IMR-90 (cell line): ENCODE data around the gene TENM4. TPM values are rescaled to one million over a fixed set of nuclear protein-coding genes. Genes with fewer than 3 reads are reported as not detected.

Experiments used
- ATAC-seq: fragments of 200-7000 bp; cut with Tn5 transposase; 2 replicates; pipeline ENCODE4 v1.9.1; 2020; ENCODE audit warnings: low read depth, mild to moderate bottlenecking, moderate library complexity
- BruUV-seq: library from RNA; stranded (reverse); fragments of 400-500 nt; replicated peaks from 2 replicates; lab custom pipeline; 2021; lab: Mats Ljungman, UMichigan
- CTCF ChIA-PET: fragments of 300-600 bp; formaldehyde crosslinking; extraction: SDS; loops from one replicate; lab custom pipeline; 2021; ENCODE audit warnings: antibody characterized with exemption; lab: Yijun Ruan, JAX
- POLR2A ChIA-PET: fragments of 300-600 bp; sonication (Branson Sonifier 250); formaldehyde crosslinking; loops from one replicate; lab custom pipeline; 2022; ENCODE audit warnings: antibody characterized with exemption; ENCODE audit not compliant: unreplicated experiment; lab: Charles Lee
- DNase-seq: peaks from one replicate; pipeline ENCODE4 v3.0.0; 2013
- H2AFZ ChIP-seq: replicated peaks from 2 replicates; pipeline ENCODE3; 2013; ENCODE audit warnings: low read length, mild to moderate bottlenecking; ENCODE audit not compliant: poor library complexity
- H2AK5ac ChIP-seq: 2 replicates; pipeline ENCODE4 v1.6.1; 2013; ENCODE audit warnings: low read depth, low read length, inconsistent platforms
- H2AK9ac ChIP-seq: replicated peaks from 2 replicates; pipeline ENCODE3; 2013; ENCODE audit warnings: mild to moderate bottlenecking, low read depth, low read length, moderate library complexity; ENCODE audit not compliant: poor library complexity
- H2BK120ac ChIP-seq: 2 replicates; pipeline ENCODE4 v1.6.1; 2013; ENCODE audit warnings: low read depth, low read length, inconsistent platforms
- H2BK15ac ChIP-seq: 3 replicates; pipeline ENCODE4 v1.6.1; 2013; ENCODE audit warnings: low read depth, low read length, inconsistent platforms
- H2BK20ac ChIP-seq: 2 replicates; pipeline ENCODE4 v1.6.1; 2013; ENCODE audit warnings: low read depth, mild to moderate bottlenecking, inconsistent platforms, low read length, moderate library complexity
- H2BK5ac ChIP-seq: 2 replicates; pipeline ENCODE4 v1.6.1; 2013; ENCODE audit warnings: mild to moderate bottlenecking, low read depth, low read length, inconsistent platforms; ENCODE audit not compliant: poor library complexity, severe bottlenecking
- H3K14ac ChIP-seq: replicated peaks from 2 replicates; pipeline ENCODE4 v1.6.1; 2013; ENCODE audit warnings: low read depth, low read length, inconsistent platforms
- H3K18ac ChIP-seq: 2 replicates; pipeline ENCODE4 v1.6.1; 2013; ENCODE audit warnings: low read depth, low read length, control low read depth
- H3K23ac ChIP-seq: 2 replicates; pipeline ENCODE4 v1.6.1; 2013; ENCODE audit warnings: low read depth, low read length, inconsistent platforms
- H3K27ac ChIP-seq: 2 replicates; pipeline ENCODE4 v1.5.1; 2013; ENCODE audit warnings: mild to moderate bottlenecking, control low read depth, low read length; ENCODE audit not compliant: insufficient read depth
- H3K27me3 ChIP-seq: 2 replicates; pipeline ENCODE4 v1.6.1; 2013; ENCODE audit warnings: low read length; ENCODE audit not compliant: control insufficient read depth, insufficient read depth
- H3K36me3 ChIP-seq: 2 replicates; pipeline ENCODE4 v1.6.1; 2013; ENCODE audit warnings: low read length, mixed read lengths; ENCODE audit not compliant: control insufficient read depth, insufficient read depth
- H3K4ac ChIP-seq: 2 replicates; pipeline ENCODE4 v1.6.1; 2013; ENCODE audit warnings: low read depth, low read length, inconsistent platforms
- H3K4me1 ChIP-seq: 2 replicates; pipeline ENCODE4 v1.6.1; 2013; ENCODE audit warnings: low read length, mixed read lengths; ENCODE audit not compliant: control insufficient read depth, insufficient read depth
- H3K4me2 ChIP-seq: 2 replicates; pipeline ENCODE4 v1.6.1; 2013; ENCODE audit warnings: low read depth, mild to moderate bottlenecking, control low read depth, low read length, moderate library complexity
- H3K4me3 ChIP-seq: 2 replicates; pipeline ENCODE4 v1.5.1; 2013; ENCODE audit warnings: low read depth, mild to moderate bottlenecking, control low read depth, low read length, moderate library complexity; ENCODE audit not compliant: insufficient read depth
- H3K56ac ChIP-seq: 2 replicates; pipeline ENCODE4 v1.6.1; 2013; ENCODE audit warnings: low read length, inconsistent platforms; ENCODE audit not compliant: insufficient read depth; ENCODE audit errors: extremely low read depth
- H3K79me1 ChIP-seq, 2 experiments: 2 replicates each; pipeline ENCODE4 v1.6.1; 2013; ENCODE audit warnings: low read length in 2 of 2, inconsistent platforms in 1 of 2, low read depth in 1 of 2
- H3K9ac ChIP-seq: 2 replicates; pipeline ENCODE4 v1.6.1; 2013; ENCODE audit warnings: low read depth, low read length, control low read depth
- H3K9me1 ChIP-seq: 2 replicates; pipeline ENCODE4 v1.6.1; 2013; ENCODE audit warnings: low read length, inconsistent platforms; ENCODE audit not compliant: insufficient read depth
- H3K9me3 ChIP-seq: 2 replicates; pipeline ENCODE4 v1.6.1; 2013; ENCODE audit warnings: low read length; ENCODE audit not compliant: control insufficient read depth, insufficient read depth
- H4K20me1 ChIP-seq: 2 replicates; pipeline ENCODE4 v1.6.1; 2013; ENCODE audit warnings: low read length, inconsistent platforms; ENCODE audit not compliant: insufficient read depth
- H4K5ac ChIP-seq: 2 replicates; pipeline ENCODE4 v1.6.1; 2013; ENCODE audit warnings: mild to moderate bottlenecking, low read depth, low read length, control low read depth
- H4K8ac ChIP-seq, 2 experiments: 2 replicates each; pipeline ENCODE4 v1.6.1; 2013; ENCODE audit warnings: low read depth in 2 of 2, low read length in 2 of 2, control low read depth in 1 of 2, inconsistent platforms in 1 of 2
- H4K91ac ChIP-seq: 2 replicates; pipeline ENCODE4 v1.6.1; 2013; ENCODE audit warnings: low read depth, low read length, inconsistent platforms; ENCODE audit not compliant: insufficient read depth
- MAFK ChIP-seq: IDR thresholded peaks from 2 replicates; pipeline ENCODE4 v1.6.1; 2012; ENCODE audit warnings: low read depth, low read length, improper control_type of control experiment
- NFE2L2 ChIP-seq: fragments of 150-350 bp; IDR thresholded peaks from 2 replicates; pipeline ENCODE4 v1.6.1; 2016; ENCODE audit warnings: low read depth, mild to moderate bottlenecking, low read length
- POLR2A ChIP-seq: IDR thresholded peaks from 2 replicates; pipeline ENCODE4 v1.6.1; 2012; ENCODE audit warnings: mild to moderate bottlenecking, low read depth, low read length
- RCOR1 ChIP-seq: IDR thresholded peaks from 2 replicates; pipeline ENCODE4 v1.6.1; 2012; ENCODE audit warnings: mild to moderate bottlenecking, low read length, improper control_type of control experiment; ENCODE audit not compliant: insufficient replicate concordance
- RFX5 ChIP-seq: IDR thresholded peaks from 2 replicates; pipeline ENCODE4 v1.8.0; 2012; ENCODE audit warnings: low read depth, mild to moderate bottlenecking, low read length, moderate library complexity
- WGBS, 2 experiments: methylation state at CpG; one replicate each; pipeline versions ENCODE4 v1.1.5 to v1.1.7; 2013; ENCODE audit warnings: missing lambda C conversion rate in 2 of 2; ENCODE audit not compliant: insufficient read length in 1 of 2; ENCODE audit errors: extremely low coverage in 2 of 2; 5-methylcytosine and 5-hydroxymethylcytosine counted together
- dilution Hi-C: fragments of 300-500 bp; cut with HindIII; formaldehyde crosslinking; loops from one replicate; pipeline ENCODE4 v1.14.3; 2018; ENCODE audit warnings: low sequenced_read_pairs; ENCODE audit not compliant: unreplicated experiment
- in situ Hi-C: fragments of 300-500 bp; cut with MboI; formaldehyde crosslinking; loops from 3 replicates; pipeline ENCODE4 v1.14.3; 2019; ENCODE audit warnings: low sequenced_read_pairs, inconsistent platforms, mixed read lengths
- intact Hi-C: fragments of 100-400 bp; cut with micrococcal nuclease; formaldehyde crosslinking; loops from 2 replicates; pipeline ENCODE4 v1.10.0; 2022
- polyA plus RNA-seq, 3 experiments: library from polyadenylated mRNA; depleted of rRNA; stranded (reverse); fragments of >200 nt; gene quantifications; 2 replicates each; pipeline ENCODE4 v1.2.3, GENCODE V29; 2012; ENCODE audit warnings: low replicate concordance in 1 of 3
- total RNA-seq: library from RNA; depleted of rRNA; stranded (reverse); fragments of >200 nt; gene quantifications from 2 replicates; pipeline ENCODE4 v1.2.3, GENCODE V29; 2012
- TF ChIP-seq, protein P1 (sequence below): fragments of 150-350 bp; IDR thresholded peaks from 2 replicates; pipeline ENCODE4 v1.6.1; 2016; ENCODE audit warnings: low read depth, mild to moderate bottlenecking, low read length, moderate library complexity, borderline replicate concordance

The TENM4 gene
- total and polyA plus RNA-seq, 2 of the 4 experiments (the other 2 are of a cell fraction) = 7.4 to 9.0 TPM

DNA sequence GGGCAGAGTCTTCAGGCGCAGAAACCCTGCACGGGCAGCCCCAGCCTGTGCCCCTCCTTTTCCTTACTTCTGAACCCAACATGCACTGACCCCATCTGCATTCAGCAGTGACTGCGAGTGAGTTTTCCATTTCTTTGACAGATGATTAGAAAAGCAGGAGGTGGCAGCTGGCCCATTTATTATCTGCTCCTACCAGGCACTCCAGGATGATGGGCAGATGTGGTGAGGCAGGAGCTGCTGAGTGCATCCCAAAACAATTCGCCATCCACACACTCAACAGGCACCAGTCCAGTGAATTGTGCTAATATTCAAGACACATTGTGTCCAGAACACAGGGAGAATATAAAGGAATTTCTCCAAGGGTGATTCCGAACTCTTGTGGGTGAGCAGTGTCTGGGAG is 208.5 kb downstream of the TENM4 start:
- CTCF ChIA-PET = no interaction called here
- Histone ChIP-seq H4K5ac (no peak overlapping the region), H3K4me1 (peaks cover 9% of the 10 kb centered on the region), H3K14ac (no peak overlapping the region), H2AK5ac (no peak overlapping the region), H3K18ac (no peak overlapping the region), H4K8ac (no peak overlapping the region), H3K4me2 (no peak overlapping the region), H2AK9ac (peak overlapping the region; percentile 23), H3K4ac (no peak overlapping the region), H4K91ac (no peak overlapping the region), H3K79me1 (no peaks in the 10 kb centered on the region; a peak in 1 of 4 replicates), H2BK5ac (no peak overlapping the region), H3K4me3 (no peak overlapping the region), H3K36me3 (no peaks in the 10 kb centered on the region), H3K9me3 (no peaks in the 10 kb centered on the region), H4K20me1 (peaks cover 3% of the 10 kb centered on the region; the same call in 1 of the 2 replicates), H3K9me1 (peaks cover 9% of the 10 kb centered on the region; the same call in 1 of the 2 replicates), H3K23ac (no peak overlapping the region), H3K56ac (no peak overlapping the region), H3K27ac (no peak overlapping the region), H3K27me3 (no peaks in the 10 kb centered on the region), H3K9ac (no peak overlapping the region), H2AFZ (peak overlapping the region; percentile 18), H2BK20ac (no peak overlapping the region), H2BK15ac (no peak overlapping the region), H2BK120ac (no peak overlapping the region)
- DNase-seq (no peak), ATAC-seq (no peak)
- dilution Hi-C loops = no loop called here
- POLR2A ChIA-PET = no interaction called here
- intact Hi-C loops = loop anchor here (10.0 kb wide), 1 partner anchor 588 kb away; no protein-coding TSS in a partner anchor
- 92% methylated on average over 1 of the region's 5 CpGs; no CpG with 5 or more reads in 1 of the 2 experiments for WGBS, 2 experiments
- TF ChIP-seq POLR2A = no peak
- no peak for TF ChIP-seq NFE2L2
- TF ChIP-seq RFX5 = no peak
- TF ChIP-seq, protein P1, sequence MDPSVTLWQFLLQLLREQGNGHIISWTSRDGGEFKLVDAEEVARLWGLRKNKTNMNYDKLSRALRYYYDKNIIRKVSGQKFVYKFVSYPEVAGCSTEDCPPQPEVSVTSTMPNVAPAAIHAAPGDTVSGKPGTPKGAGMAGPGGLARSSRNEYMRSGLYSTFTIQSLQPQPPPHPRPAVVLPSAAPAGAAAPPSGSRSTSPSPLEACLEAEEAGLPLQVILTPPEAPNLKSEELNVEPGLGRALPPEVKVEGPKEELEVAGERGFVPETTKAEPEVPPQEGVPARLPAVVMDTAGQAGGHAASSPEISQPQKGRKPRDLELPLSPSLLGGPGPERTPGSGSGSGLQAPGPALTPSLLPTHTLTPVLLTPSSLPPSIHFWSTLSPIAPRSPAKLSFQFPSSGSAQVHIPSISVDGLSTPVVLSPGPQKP = no peak
- TF ChIP-seq MAFK = no peak
- TF ChIP-seq RCOR1 = no peak
- BruUV-seq = no TSS peak
- in situ Hi-C loops = loop anchor here (10.0 kb wide), 1 partner anchor 438 kb away; no protein-coding TSS in a partner anchor
